Activated CD4-positive, alpha-beta T cell treated with anti-CD3 and anti-CD28 coated beads, Interleukin-2, amount 10 ng/mL, durations not matched to agents 7 days and 5 days (primary cell): ENCODE data around the gene ARHGAP4. TPM values are rescaled to one million over a fixed set of nuclear protein-coding genes. Genes with fewer than 3 reads are reported as not detected.

ENCODE experiments used
- CTCF ChIA-PET: fragments of 350-600 bp; sonication (Branson Sonifier 250); formaldehyde crosslinking; loops from one replicate; lab custom pipeline; 2021; ENCODE audit warnings: antibody characterized with exemption; lab: Charles Lee
- POLR2A ChIA-PET: fragments of 350-600 bp; sonication (Branson Sonifier 250); formaldehyde crosslinking; loops from one replicate; lab custom pipeline; 2021; ENCODE audit warnings: antibody characterized with exemption; lab: Charles Lee
- DNase-seq: peaks from one replicate; pipeline ENCODE4 v3.0.0-alpha.2; 2020
- H3K27ac Mint-ChIP-seq: one replicate; pipeline ENCODE4 v1.8.0; 2021; ENCODE audit warnings: mild to moderate bottlenecking, moderate library complexity, mixed read lengths
- H3K27me3 Mint-ChIP-seq: one replicate; pipeline ENCODE4 v1.8.0; 2021; ENCODE audit warnings: mixed read lengths
- H3K36me3 Mint-ChIP-seq: one replicate; pipeline ENCODE4 v1.8.0; 2021; ENCODE audit warnings: low read depth, mixed read lengths
- H3K4me1 Mint-ChIP-seq: one replicate; pipeline ENCODE4 v1.8.0; 2021; ENCODE audit warnings: mixed read lengths
- H3K4me3 Mint-ChIP-seq: one replicate; pipeline ENCODE4 v1.8.0; 2021; ENCODE audit warnings: mild to moderate bottlenecking, moderate library complexity, mixed read lengths
- H3K9me3 Mint-ChIP-seq: one replicate; pipeline ENCODE4 v1.8.0; 2021; ENCODE audit warnings: mixed read lengths
- total RNA-seq, 2 experiments: library from RNA; stranded (reverse); gene quantifications; one replicate each; pipeline ENCODE4 v1.2.3, GENCODE V29; 2021

ARHGAP4 gene
- total RNA-seq, 2 experiments from 2014 or later, result 303 to 334 TPM

DNA sequence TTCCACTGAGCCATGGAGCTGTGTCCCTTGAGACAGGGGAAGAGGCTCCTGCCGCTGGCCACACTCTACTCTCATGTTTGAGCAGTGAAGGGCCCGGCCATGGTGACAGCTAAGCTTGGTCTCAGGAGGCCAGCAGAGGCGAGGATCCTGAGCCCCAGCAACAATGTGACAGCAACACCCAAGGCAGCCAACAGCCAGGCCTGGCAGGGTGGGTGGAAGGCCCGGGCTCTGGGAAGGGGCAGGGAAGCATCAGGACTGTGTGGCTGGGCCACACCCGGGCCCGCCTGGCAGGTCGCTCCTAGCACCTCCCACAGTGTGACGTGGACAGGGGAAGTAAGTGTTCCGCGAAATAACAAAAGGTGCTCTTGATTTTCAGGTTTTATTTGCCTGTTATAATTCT lies 64.9 kb downstream of the ARHGAP4 start:
- CTCF ChIA-PET, result no interaction called here
- Mint-ChIP-seq H3K9me3 (no peaks in the 10 kb centered on the region), H3K4me3 (no peak overlapping the region)

More for the DNA sequence above, 64.9 kb downstream of the ARHGAP4 start:
- Mint-ChIP-seq H3K27me3 (no peaks in the 10 kb centered on the region), H3K36me3 (no peaks in the 10 kb centered on the region), H3K4me1 (peaks cover 9% of the 10 kb centered on the region), H3K27ac (no peak overlapping the region)
- no peak for DNase-seq
- POLR2A ChIA-PET, result interaction anchor here (0.7 kb wide), 1 partner anchor 739 kb away, joined by 5 read pairs; no protein-coding TSS in a partner anchor

Other genes starting within 250 kb of the ARHGAP4 start
- under 1 TPM; 0.65 to 0.69 TPM for gene SLC6A8, start 238.3 kb downstream of the ARHGAP4 start, total RNA-seq
- 100 to 1,000 TPM; 142 to 148 TPM for gene BCAP31, start 201.9 kb downstream of the ARHGAP4 start, total RNA-seq
- gene ABCD1, start 201.4 kb downstream of the ARHGAP4 start, total RNA-seq, result 10 to 100 TPM; 15.4 to 16.0 TPM
- under 1 TPM; 0.23 to 0.35 TPM for gene PLXNB3, start 162.0 kb downstream of the ARHGAP4 start, total RNA-seq
- gene SRPK3, start 145.2 kb downstream of the ARHGAP4 start, total RNA-seq, result not detected
- gene IDH3G, start 131.9 kb downstream of the ARHGAP4 start, total RNA-seq, result 10 to 100 TPM; 60.1 to 64.8 TPM
- gene SSR4, start 131.6 kb downstream of the ARHGAP4 start, total RNA-seq, result 100 to 1,000 TPM; 193 to 203 TPM
- under 1 TPM; 0.32 to 0.60 TPM for gene PDZD4, start 95.7 kb downstream of the ARHGAP4 start, total RNA-seq
- 1 to 10 TPM; 1.9 to 2.1 TPM for gene L1CAM, start 40.1 kb downstream of the ARHGAP4 start, total RNA-seq
- gene AVPR2, start 21.6 kb downstream of the ARHGAP4 start, total RNA-seq, result not detected
- gene NAA10, start 8.8 kb upstream of the ARHGAP4 start, total RNA-seq, result 10 to 100 TPM; 72.9 to 83.2 TPM
- gene RENBP, start 18.4 kb upstream of the ARHGAP4 start, total RNA-seq, result 10 to 100 TPM; 14.2 to 16.5 TPM
- gene HCFC1, start 45.6 kb upstream of the ARHGAP4 start, total RNA-seq, result 100 to 1,000 TPM; 116 to 121 TPM
- gene TMEM187, start 46.5 kb upstream of the ARHGAP4 start, total RNA-seq, result 1 to 10 TPM; 7.9 to 8.5 TPM
- 100 to 1,000 TPM; 107 to 112 TPM for gene IRAK1, start 93.6 kb upstream of the ARHGAP4 start, total RNA-seq
- 10 to 100 TPM; 64.2 to 72.4 TPM for gene MECP2, start 171.5 kb upstream of the ARHGAP4 start, total RNA-seq
- gene OPN1LW, start 218.0 kb upstream of the ARHGAP4 start, total RNA-seq, result not detected